Hematopoietic multipotent progenitor cell treated with erythropoietin and hydrocortisone succinate and interleukin-3 and kit ligand, for 4 days (in vitro differentiated cells): ENCODE measurements around the gene USP9Y.
"Not testable (repeated sequence)": the region's sequence is repeated elsewhere in the genome, so short reads cannot be mapped to it uniquely, and the experiment has no call there.

Experiments used
- DNase-seq: peaks from one replicate; pipeline ENCODE4 v3.0.0-alpha.2; 2015

USP9Y gene

GRCh38 chrY:12701181-12701695 lies at the start of gene USP9Y:
Gene USP9Y (plus strand): TSS chrY:12701231. CDS start chrY:12709448, 8,217 bp downstream.
- no peak for DNase-seq

GRCh38 chrY:12651621-12652036 lies 49.4 kb upstream of the USP9Y start:
- DNase-seq = no peak

GRCh38 chrY:12661745-12662681 lies 39.0 kb upstream of the USP9Y start:
- peak; percentile 88 for DNase-seq

GRCh38 chrY:12662745-12663591 lies 38.1 kb upstream of the USP9Y start:
- DNase-seq = peak; percentile 67

- DNase-seq = not testable (repeated sequence)
Observed at GRCh38 chrY:12663845-12664244, 37.2 kb upstream of the USP9Y start.

- DNase-seq = no peak
Observed at GRCh38 chrY:12678111-12678510, 22.9 kb upstream of the USP9Y start.

GRCh38 chrY:12681535-12681934 lies 19.5 kb upstream of the USP9Y start:
- no peak for DNase-seq

GRCh38 chrY:12688337-12688736 lies 12.7 kb upstream of the USP9Y start:
- DNase-seq = no peak

- DNase-seq = no peak
Observed at GRCh38 chrY:12700087-12700486, 944 bp upstream of the USP9Y start.

GRCh38 chrY:12702174-12702573 lies 1.1 kb downstream of the USP9Y start:
- DNase-seq = no peak

- peak; percentile 11 for DNase-seq
Observed at GRCh38 chrY:12710460-12710859, 9.4 kb downstream of the USP9Y start.

- DNase-seq = no peak
Observed at GRCh38 chrY:12715376-12715775, 14.3 kb downstream of the USP9Y start.

GRCh38 chrY:12729746-12730145 lies 28.7 kb downstream of the USP9Y start:
- no peak for DNase-seq

- DNase-seq = no peak
Observed at GRCh38 chrY:12733625-12734024, 32.6 kb downstream of the USP9Y start.

GRCh38 chrY:12734051-12734450 lies 33.0 kb downstream of the USP9Y start:
- DNase-seq = no peak

- no peak for DNase-seq
Observed at GRCh38 chrY:12741414-12741813, 40.4 kb downstream of the USP9Y start.

GRCh38 chrY:12742725-12743124 lies 41.7 kb downstream of the USP9Y start:
- DNase-seq = peak; percentile 48

- peak; percentile 44 for DNase-seq
Observed at GRCh38 chrY:12744091-12744490, 43.1 kb downstream of the USP9Y start.

GRCh38 chrY:12749293-12749692 lies 48.3 kb downstream of the USP9Y start:
- no peak for DNase-seq

GRCh38 chrY:12752856-12753255 lies 51.8 kb downstream of the USP9Y start:
- no peak for DNase-seq

GRCh38 chrY:12756021-12756420 lies 55.0 kb downstream of the USP9Y start:
- peak; percentile 8 for DNase-seq

- DNase-seq = peak; percentile 3
Observed at GRCh38 chrY:12765976-12766375, 64.9 kb downstream of the USP9Y start.

GRCh38 chrY:12784521-12784920 lies 83.5 kb downstream of the USP9Y start:
- DNase-seq = no peak
